ENCODE data around the gene CCDC92. TPM values are rescaled to one million over a fixed set of nuclear protein-coding genes. Genes with fewer than 3 reads are reported as not detected.

The CCDC92 gene
- total and polyA plus RNA-seq, 2 experiments from 2014 or later: 49.3 to 67.0 TPM

DNA sequence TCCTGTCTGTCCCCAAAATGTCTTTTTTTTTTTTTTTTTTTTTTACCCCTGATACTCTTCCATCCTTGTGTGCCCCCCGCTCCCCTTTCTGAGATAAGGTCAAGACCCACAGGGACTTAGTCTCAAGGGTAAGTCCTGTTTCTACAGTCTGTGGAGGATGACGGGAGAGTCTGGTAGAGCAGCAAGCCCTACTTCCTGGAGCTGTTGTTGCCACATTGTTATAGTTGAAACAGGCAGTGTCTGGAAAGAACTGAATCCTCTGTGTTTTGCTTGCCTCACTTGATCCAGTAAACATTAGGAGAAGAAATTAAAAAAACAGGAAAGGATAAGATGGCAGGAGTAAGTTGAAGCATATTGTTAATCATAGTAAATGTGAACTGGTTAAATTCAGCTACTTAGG lies 45.9 kb upstream of the CCDC92 start:
- TF ChIP-seq, protein P1, sequence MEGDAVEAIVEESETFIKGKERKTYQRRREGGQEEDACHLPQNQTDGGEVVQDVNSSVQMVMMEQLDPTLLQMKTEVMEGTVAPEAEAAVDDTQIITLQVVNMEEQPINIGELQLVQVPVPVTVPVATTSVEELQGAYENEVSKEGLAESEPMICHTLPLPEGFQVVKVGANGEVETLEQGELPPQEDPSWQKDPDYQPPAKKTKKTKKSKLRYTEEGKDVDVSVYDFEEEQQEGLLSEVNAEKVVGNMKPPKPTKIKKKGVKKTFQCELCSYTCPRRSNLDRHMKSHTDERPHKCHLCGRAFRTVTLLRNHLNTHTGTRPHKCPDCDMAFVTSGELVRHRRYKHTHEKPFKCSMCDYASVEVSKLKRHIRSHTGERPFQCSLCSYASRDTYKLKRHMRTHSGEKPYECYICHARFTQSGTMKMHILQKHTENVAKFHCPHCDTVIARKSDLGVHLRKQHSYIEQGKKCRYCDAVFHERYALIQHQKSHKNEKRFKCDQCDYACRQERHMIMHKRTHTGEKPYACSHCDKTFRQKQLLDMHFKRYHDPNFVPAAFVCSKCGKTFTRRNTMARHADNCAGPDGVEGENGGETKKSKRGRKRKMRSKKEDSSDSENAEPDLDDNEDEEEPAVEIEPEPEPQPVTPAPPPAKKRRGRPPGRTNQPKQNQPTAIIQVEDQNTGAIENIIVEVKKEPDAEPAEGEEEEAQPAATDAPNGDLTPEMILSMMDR (IDR thresholded peaks at IDR 0.05; ENCODE audit: low read depth, low read length): no peak
- Histone ChIP-seq H3K36me3 (peaks cover under 1% of the 10 kb centered on the region), H3K27ac (no peak overlapping the region), H3K4me1 (ENCODE audit: low read depth) (no peaks in the 10 kb centered on the region), H3K9me3 (ENCODE audit: low read depth) (no peaks in the 10 kb centered on the region), H3K4me3 (no peak overlapping the region), H3K27me3 (no peaks in the 10 kb centered on the region)
- DNase-seq (ENCODE audit: low read depth in 1 of 2, low spot score in 1 of 2): no peak

DNA sequence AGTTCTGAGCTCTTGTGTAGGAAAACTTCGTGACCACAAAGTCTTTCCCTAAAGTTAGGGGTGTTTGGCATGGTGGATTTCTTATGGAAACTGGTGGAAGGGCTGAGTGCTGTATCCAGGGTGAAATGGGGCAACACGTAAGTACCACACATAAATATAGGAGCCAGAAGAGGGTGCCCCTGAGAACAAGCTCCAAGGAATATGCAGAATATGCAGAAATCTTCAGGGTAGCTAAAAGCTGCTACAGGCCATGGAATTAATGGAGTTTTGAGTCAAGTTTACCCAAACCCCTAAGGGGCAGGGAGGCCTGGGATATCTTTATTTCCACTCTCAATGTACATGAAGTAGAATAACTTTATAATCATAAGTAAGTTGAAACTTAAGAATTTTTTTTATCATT lies 44.4 kb upstream of the CCDC92 start:
- Histone ChIP-seq H3K27me3 (no peaks in the 10 kb centered on the region), H3K27ac (no peak overlapping the region), H3K4me1 (ENCODE audit: low read depth) (no peaks in the 10 kb centered on the region), H3K4me3 (no peak overlapping the region), H3K9me3 (ENCODE audit: low read depth) (no peaks in the 10 kb centered on the region), H3K36me3 (peaks cover 15% of the 10 kb centered on the region)
- no peak for DNase-seq (ENCODE audit: low read depth in 1 of 2, low spot score in 1 of 2)
- TF ChIP-seq, protein P1 (IDR thresholded peaks at IDR 0.05; ENCODE audit: low read depth, low read length): no peak

GRCh38 chr12:124015494-124016461 lies 43.1 kb upstream of the CCDC92 start:
- TF ChIP-seq, protein P1 (IDR thresholded peaks at IDR 0.05; ENCODE audit: low read depth, low read length): no peak

GRCh38 chr12:124013073-124013472 lies 40.4 kb upstream of the CCDC92 start:
- Histone ChIP-seq H3K27ac (no peak overlapping the region), H3K4me1 (ENCODE audit: low read depth) (peaks cover 2% of the 10 kb centered on the region), H3K4me3 (no peak overlapping the region), H3K27me3 (no peaks in the 10 kb centered on the region), H3K9me3 (ENCODE audit: low read depth) (no peaks in the 10 kb centered on the region), H3K36me3 (peaks cover 28% of the 10 kb centered on the region)
- TF ChIP-seq, protein P1 (IDR thresholded peaks at IDR 0.05; ENCODE audit: low read depth, low read length): no peak
- DNase-seq (ENCODE audit: low read depth in 1 of 2, low spot score in 1 of 2): no peak

More at GRCh38 chr12:124015494-124016461, 43.1 kb upstream of the CCDC92 start:
- H3K4me3 ChIP-seq: no peak overlapping the region
- H3K9me3 ChIP-seq (ENCODE audit: low read depth): no peaks in the 10 kb centered on the region
- no peaks in the 10 kb centered on the region for H3K4me1 ChIP-seq (ENCODE audit: low read depth)
- H3K27ac ChIP-seq: peak overlapping the region; percentile 62
- no peaks in the 10 kb centered on the region for H3K27me3 ChIP-seq
- peaks cover 25% of the 10 kb centered on the region for H3K36me3 ChIP-seq
- no peak for DNase-seq (ENCODE audit: low read depth in 1 of 2, low spot score in 1 of 2)

GRCh38 chr12:124011435-124012115 lies 38.9 kb upstream of the CCDC92 start:
- Histone ChIP-seq H3K27me3 (no peaks in the 10 kb centered on the region), H3K4me3 (no peak overlapping the region), H3K9me3 (ENCODE audit: low read depth) (no peaks in the 10 kb centered on the region), H3K4me1 (ENCODE audit: low read depth) (peaks cover 17% of the 10 kb centered on the region), H3K27ac (no peak overlapping the region), H3K36me3 (peaks cover 28% of the 10 kb centered on the region)
- TF ChIP-seq, protein P1 (IDR thresholded peaks at IDR 0.05; ENCODE audit: low read depth, low read length): no peak
- DNase-seq (ENCODE audit: low read depth in 1 of 2, low spot score in 1 of 2): no peak
